H1 (cell line): ENCODE results near the gene URM1. TPM values are rescaled to one million over a fixed set of nuclear protein-coding genes. Genes with fewer than 3 reads are reported as not detected.

Experiments used
- ASH2L ChIP-seq: fragments of 200-600, 300-600 bp; sonication (generic); IDR thresholded peaks from one replicate; pipeline ENCODE4 v1.7.1; 2017; ENCODE audit warnings: low read length
- POLR2A ChIP-seq, 2 experiments: IDR thresholded peaks; 1 replicate in 1 of 2; 2 replicates in 1 of 2; pipeline ENCODE4 v1.6.1; 2011; ENCODE audit warnings: low read depth in 2 of 2, low read length in 2 of 2, mild to moderate bottlenecking in 2 of 2; ENCODE audit errors: control extremely low read depth in 1 of 2
- POU5F1 ChIP-seq: IDR thresholded peaks from 2 replicates; pipeline ENCODE4 v1.6.1; 2011; ENCODE audit warnings: low read depth, mild to moderate bottlenecking, low read length, moderate library complexity
- ZNF274 ChIP-seq: IDR thresholded peaks from 2 replicates; pipeline ENCODE4 v1.7.0; 2012; ENCODE audit warnings: low read length, borderline replicate concordance; ENCODE audit errors: extremely low read depth
- polyA plus RNA-seq, 7 experiments: library from polyadenylated mRNA; depleted of rRNA in 3 of 7; stranded (reverse) in 5 of 7; unstranded in 2 of 7; fragments of >200 nt in 5 of 7; fragments of 200-250 nt in 2 of 7; gene quantifications; 1 replicate in 5 of 7; 2 replicates in 1 of 7; 4 replicates in 1 of 7; pipeline versions ENCODE4 v1.2.1 to v1.2.3, GENCODE V29; 2011 to 2013; ENCODE audit warnings: missing spikeins in 2 of 7, mixed read lengths in 2 of 7
- total RNA-seq: library from RNA; stranded (reverse); fragmentation: NEBNext Ultra II Directional; extraction: Animal tissue kit (Norgen Biotek cat#: 25700); gene quantifications from 2 replicates; pipeline ENCODE4 v1.2.1, GENCODE V29; 2021

The URM1 gene
- total and polyA plus RNA-seq, 2 of the 8 experiments (the other 6 are each of a cell fraction or from before 2014, with no cell fraction given) = 58.3 to 62.3 TPM

- TF ChIP-seq ZNF274 (no peak), ASH2L (peak; percentile 30), POLR2A (IDR thresholded peaks at IDR 0.05; ENCODE audit: control extremely low read depth in 1 of 2, low read depth in 2 of 2, low read length in 2 of 2) (no peak), POU5F1 (no peak)
- TF ChIP-seq, all 59 proteins: peak for 7
Observed at GRCh38 chr9:128392302-128393144, 21.3 kb downstream of the URM1 start (continued).
